Nephron (organoid): ENCODE measurements around the gene DLGAP1.

Experiments
- H3K27ac Mint-ChIP-seq, 3 experiments: 2 replicates each; pipeline ENCODE4 v1.8.0; 2020; ENCODE audit warnings: mixed read lengths in 3 of 3, mild to moderate bottlenecking in 2 of 3, moderate library complexity in 1 of 3
- H3K27me3 Mint-ChIP-seq: 2 replicates; pipeline ENCODE4 v1.8.0; 2021; ENCODE audit warnings: low read depth, mild to moderate bottlenecking, moderate library complexity, mixed read lengths
- H3K36me3 Mint-ChIP-seq: 2 replicates; pipeline ENCODE4 v1.8.0; 2020; ENCODE audit warnings: low read depth, mixed read lengths
- H3K4me1 Mint-ChIP-seq: 2 replicates; pipeline ENCODE4 v1.8.0; 2020; ENCODE audit warnings: mixed read lengths
- H3K4me3 Mint-ChIP-seq, 3 experiments: 2 replicates each; pipeline ENCODE4 v1.8.0; 2020; ENCODE audit warnings: mild to moderate bottlenecking in 3 of 3, mixed read lengths in 3 of 3, moderate library complexity in 2 of 3
- H3K9me3 Mint-ChIP-seq: 2 replicates; pipeline ENCODE4 v1.8.0; 2020; ENCODE audit warnings: mixed read lengths
- TF ChIP-seq, protein P1 (sequence below), 3 experiments: fragments of 200-600 bp; sonication (generic); IDR thresholded peaks; one replicate each; pipeline ENCODE4 v1.5.0; 2021; ENCODE audit warnings: antibody characterized with exemption in 3 of 3; ENCODE audit not compliant: unreplicated experiment in 3 of 3

The DLGAP1 gene

GRCh38 chr18:3967359-3968180 is 487.5 kb downstream of the DLGAP1 start:
- Mint-ChIP-seq H3K9me3 (no peaks in the 10 kb centered on the region), H3K4me3 (no peak overlapping the region), H3K4me1 (peaks cover 6% of the 10 kb centered on the region), H3K27ac (no peak overlapping the region), H3K36me3 (no peaks in the 10 kb centered on the region), H3K27me3 (peaks cover 3% of the 10 kb centered on the region)
- TF ChIP-seq, protein P1, sequence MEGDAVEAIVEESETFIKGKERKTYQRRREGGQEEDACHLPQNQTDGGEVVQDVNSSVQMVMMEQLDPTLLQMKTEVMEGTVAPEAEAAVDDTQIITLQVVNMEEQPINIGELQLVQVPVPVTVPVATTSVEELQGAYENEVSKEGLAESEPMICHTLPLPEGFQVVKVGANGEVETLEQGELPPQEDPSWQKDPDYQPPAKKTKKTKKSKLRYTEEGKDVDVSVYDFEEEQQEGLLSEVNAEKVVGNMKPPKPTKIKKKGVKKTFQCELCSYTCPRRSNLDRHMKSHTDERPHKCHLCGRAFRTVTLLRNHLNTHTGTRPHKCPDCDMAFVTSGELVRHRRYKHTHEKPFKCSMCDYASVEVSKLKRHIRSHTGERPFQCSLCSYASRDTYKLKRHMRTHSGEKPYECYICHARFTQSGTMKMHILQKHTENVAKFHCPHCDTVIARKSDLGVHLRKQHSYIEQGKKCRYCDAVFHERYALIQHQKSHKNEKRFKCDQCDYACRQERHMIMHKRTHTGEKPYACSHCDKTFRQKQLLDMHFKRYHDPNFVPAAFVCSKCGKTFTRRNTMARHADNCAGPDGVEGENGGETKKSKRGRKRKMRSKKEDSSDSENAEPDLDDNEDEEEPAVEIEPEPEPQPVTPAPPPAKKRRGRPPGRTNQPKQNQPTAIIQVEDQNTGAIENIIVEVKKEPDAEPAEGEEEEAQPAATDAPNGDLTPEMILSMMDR (IDR thresholded peaks at IDR 0.05; ENCODE audit: unreplicated experiment in 3 of 3): no peak

GRCh38 chr18:3966642-3967358 is 488.3 kb downstream of the DLGAP1 start:
- no peaks in the 10 kb centered on the region for H3K9me3 Mint-ChIP-seq
- H3K27ac Mint-ChIP-seq: no peak overlapping the region
- H3K36me3 Mint-ChIP-seq: no peaks in the 10 kb centered on the region
- no peak overlapping the region for H3K4me3 Mint-ChIP-seq
- TF ChIP-seq, protein P1 (IDR thresholded peaks at IDR 0.05; ENCODE audit: unreplicated experiment in 3 of 3): no peak
- peaks cover 3% of the 10 kb centered on the region for H3K27me3 Mint-ChIP-seq
- peaks cover 6% of the 10 kb centered on the region for H3K4me1 Mint-ChIP-seq

GRCh38 chr18:3966246-3966641 is 488.9 kb downstream of the DLGAP1 start:
- no peaks in the 10 kb centered on the region for H3K9me3 Mint-ChIP-seq
- no peaks in the 10 kb centered on the region for H3K36me3 Mint-ChIP-seq
- H3K27me3 Mint-ChIP-seq: peaks cover 3% of the 10 kb centered on the region
- no peak overlapping the region for H3K4me3 Mint-ChIP-seq
- TF ChIP-seq, protein P1 (IDR thresholded peaks at IDR 0.05; ENCODE audit: unreplicated experiment in 3 of 3): no peak
- H3K27ac Mint-ChIP-seq: no peak overlapping the region
- H3K4me1 Mint-ChIP-seq: peaks cover 6% of the 10 kb centered on the region

- no peaks in the 10 kb centered on the region for H3K36me3 Mint-ChIP-seq
- no peak overlapping the region for H3K27ac Mint-ChIP-seq
- peaks cover 11% of the 10 kb centered on the region for H3K4me1 Mint-ChIP-seq
- TF ChIP-seq, protein P1 (IDR thresholded peaks at IDR 0.05; ENCODE audit: unreplicated experiment in 3 of 3): no peak
- H3K9me3 Mint-ChIP-seq: peaks cover under 1% of the 10 kb centered on the region
- no peaks in the 10 kb centered on the region for H3K27me3 Mint-ChIP-seq
- H3K4me3 Mint-ChIP-seq: no peak overlapping the region
Observed at GRCh38 chr18:3960977-3961376, 494.1 kb downstream of the DLGAP1 start.

DNA sequence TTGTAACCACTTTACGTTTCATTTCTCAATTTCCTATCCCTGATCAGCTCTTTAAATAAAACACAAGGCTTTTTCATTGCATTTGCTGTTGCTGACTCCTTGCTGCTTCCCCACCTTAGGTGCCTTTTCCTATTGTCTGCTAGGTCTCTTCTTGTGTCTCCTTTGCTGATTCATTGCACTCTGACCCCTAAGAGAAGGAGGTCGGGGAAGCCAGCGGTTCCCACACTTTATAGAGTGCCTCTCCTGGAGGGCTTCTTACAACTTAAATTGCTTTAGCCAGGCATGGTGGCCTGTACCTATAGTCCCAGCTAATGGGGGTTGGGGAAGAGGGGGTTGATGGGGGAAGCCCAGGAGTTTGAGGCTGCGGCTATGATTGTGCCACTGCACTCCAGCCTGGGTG is 495.0 kb downstream of the DLGAP1 start:
- peaks cover 3% of the 10 kb centered on the region for H3K9me3 Mint-ChIP-seq
- peaks cover 11% of the 10 kb centered on the region for H3K4me1 Mint-ChIP-seq
- TF ChIP-seq, protein P1 (IDR thresholded peaks at IDR 0.05; ENCODE audit: unreplicated experiment in 3 of 3): no peak
- H3K4me3 Mint-ChIP-seq: no peak overlapping the region
- H3K36me3 Mint-ChIP-seq: no peaks in the 10 kb centered on the region
- no peaks in the 10 kb centered on the region for H3K27me3 Mint-ChIP-seq
- H3K27ac Mint-ChIP-seq: no peak overlapping the region
